ENCODE measurements around the gene CAPNS1. TPM values are rescaled to one million over a fixed set of nuclear protein-coding genes. Genes with fewer than 3 reads are reported as not detected.
"Not testable (repeated sequence)": the region's sequence is repeated elsewhere in the genome, so short reads cannot be mapped to it uniquely, and the experiment has no call there.

CAPNS1 gene
- total RNA-seq, 1 donor from 2014 or later = 854 TPM

DNA sequence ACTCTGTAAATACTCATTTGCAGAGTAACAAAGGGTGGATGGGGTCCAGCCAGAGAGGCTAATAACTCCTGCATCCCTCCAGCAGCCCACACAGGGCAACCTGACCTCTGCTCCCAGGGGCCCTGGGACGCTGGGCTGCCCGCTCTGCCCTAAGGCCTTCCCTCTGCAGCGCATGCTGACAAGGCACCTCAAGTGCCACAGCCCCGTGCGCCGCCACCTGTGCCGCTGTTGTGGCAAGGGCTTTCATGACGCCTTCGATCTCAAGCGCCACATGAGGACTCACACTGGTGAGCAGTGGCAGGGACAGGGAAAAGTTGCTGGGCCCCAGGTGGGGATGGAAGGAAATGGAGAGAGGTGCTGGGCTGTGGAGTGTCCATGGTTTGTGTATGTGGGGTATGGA, 27.2 kb upstream of the CAPNS1 start:
- intact Hi-C loops (cut with DNase I) = loop anchor here (10.0 kb wide), 1 partner anchor 368 kb away; the partner anchor contains the start of genes IGFLR1, LIN37, PSENEN and U2AF1L4
- ATAC-seq (no peak), DNase-seq (ENCODE audit: missing footprints) (no peak)

DNA sequence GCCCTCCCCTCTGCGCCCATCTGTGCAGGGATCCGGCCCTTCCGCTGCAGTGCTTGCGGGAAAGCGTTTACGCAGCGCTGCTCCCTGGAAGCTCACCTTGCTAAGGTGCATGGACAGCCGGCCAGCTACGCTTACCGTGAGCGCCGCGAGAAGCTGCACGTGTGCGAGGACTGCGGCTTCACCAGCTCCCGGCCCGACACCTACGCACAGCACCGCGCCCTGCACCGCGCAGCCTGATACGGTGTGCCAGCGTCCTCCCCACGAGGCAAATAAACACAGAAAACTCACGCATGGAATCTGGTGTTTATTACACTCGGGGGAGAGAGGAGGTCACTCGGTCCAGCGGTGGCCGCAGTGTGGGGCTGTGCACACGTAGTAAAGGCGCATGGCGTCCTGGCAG, 26.4 kb upstream of the CAPNS1 start:
- ATAC-seq = no peak
- intact Hi-C loops (cut with DNase I) = loop anchor here (10.0 kb wide), 1 partner anchor 369 kb away; the partner anchor contains the start of genes IGFLR1, LIN37, PSENEN and U2AF1L4
- DNase-seq (ENCODE audit: missing footprints) = no peak

DNA sequence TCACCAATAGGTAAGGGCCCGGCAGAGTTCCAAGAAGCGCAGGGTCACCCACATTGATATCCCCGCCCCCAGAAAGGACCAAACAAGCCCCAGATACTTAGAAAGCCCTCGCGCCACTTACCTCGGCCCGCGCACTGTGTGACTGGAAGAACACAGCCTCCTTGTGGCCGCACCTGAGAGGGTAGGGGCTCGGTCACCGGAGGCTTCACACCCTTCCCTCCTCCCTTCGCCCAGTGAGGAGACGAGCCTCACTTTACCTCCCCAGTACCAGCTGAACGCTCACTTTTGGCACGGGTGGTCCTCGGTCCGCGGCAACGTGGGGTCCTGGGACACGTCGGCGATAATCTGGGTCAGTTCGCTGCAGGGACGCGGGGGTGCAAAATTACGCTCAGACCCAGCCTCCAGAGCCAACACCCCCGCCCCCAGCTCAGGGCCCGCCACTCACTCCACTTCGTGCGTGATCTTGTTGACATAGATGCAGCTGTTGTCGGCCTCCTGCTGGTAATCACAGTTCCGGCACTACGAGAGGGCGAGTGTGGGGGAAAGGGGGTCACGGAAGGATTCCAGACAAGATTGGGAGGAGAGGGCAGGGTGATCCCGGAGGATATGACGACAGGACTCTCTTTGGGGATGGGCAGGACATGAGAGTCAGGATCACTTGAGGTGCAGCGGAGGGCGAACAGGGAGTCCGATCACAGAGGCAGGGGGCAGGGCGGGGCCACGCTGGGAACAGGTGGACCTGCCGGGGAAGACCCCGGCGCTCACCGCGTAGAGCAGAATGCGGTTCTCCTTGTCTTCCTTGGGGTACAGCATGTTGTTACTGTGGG, 25.8 kb upstream of the CAPNS1 start:
- DNase-seq (ENCODE audit: missing footprints) = no peak
- no peak for ATAC-seq
- intact Hi-C loops (cut with DNase I) = loop anchor here (2.0 to 10.0 kb wide), 2 partner anchors 59 to 369 kb away; partner anchors contain the start of genes IGFLR1, LIN37, PSENEN and THAP8

DNA sequence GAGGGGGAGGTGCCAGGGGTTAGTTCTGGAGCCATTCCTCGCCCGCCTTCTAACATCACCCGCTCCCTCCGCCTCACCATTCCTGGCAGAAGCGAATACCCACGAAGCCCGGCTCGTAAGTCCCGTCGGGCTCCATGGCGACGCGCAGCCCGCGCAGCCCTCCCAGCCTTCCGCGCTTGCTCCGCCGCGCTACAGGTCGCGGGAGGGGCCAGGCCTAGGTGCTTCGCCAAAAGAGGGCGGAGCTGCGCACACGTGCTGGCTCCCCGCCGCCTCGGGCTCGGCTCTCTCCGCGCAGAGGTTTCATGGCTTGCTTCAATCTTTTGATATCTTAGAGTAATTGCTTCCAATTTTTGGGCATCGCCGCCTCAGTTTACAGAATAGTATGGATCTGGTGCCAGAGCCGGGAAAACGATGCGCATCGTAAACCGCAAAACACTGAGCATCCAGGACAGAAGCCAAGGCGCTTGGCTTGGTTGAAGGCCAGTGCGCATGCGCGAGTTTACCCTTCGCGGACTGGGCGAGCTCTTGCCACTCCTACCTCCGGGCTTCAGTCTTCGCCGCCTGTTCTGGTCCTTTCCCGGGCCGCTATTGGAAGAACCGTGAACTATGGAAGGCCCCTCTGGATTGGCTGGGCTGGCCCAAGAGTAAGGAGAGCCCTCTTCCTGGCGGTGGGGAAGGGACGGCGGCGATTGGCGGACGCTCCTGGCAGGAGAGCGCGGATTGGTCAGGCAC, 25.0 kb upstream of the CAPNS1 start, which contains the start of gene POLR2I:
POLR2I (minus strand) TSS at position 155 of the 732 bp plus-strand sequence; CDS start at position 136, 19 bp downstream.
- DNase-seq (ENCODE audit: missing footprints) (peak; percentile 99), ATAC-seq (peak; percentile 96)
- intact Hi-C loops (cut with DNase I) = loop anchor here (1.0 to 10.0 kb wide), 3 partner anchors 12 to 370 kb away; partner anchors contain the start of genes IGFLR1, LIN37, PSENEN and THAP8

DNA sequence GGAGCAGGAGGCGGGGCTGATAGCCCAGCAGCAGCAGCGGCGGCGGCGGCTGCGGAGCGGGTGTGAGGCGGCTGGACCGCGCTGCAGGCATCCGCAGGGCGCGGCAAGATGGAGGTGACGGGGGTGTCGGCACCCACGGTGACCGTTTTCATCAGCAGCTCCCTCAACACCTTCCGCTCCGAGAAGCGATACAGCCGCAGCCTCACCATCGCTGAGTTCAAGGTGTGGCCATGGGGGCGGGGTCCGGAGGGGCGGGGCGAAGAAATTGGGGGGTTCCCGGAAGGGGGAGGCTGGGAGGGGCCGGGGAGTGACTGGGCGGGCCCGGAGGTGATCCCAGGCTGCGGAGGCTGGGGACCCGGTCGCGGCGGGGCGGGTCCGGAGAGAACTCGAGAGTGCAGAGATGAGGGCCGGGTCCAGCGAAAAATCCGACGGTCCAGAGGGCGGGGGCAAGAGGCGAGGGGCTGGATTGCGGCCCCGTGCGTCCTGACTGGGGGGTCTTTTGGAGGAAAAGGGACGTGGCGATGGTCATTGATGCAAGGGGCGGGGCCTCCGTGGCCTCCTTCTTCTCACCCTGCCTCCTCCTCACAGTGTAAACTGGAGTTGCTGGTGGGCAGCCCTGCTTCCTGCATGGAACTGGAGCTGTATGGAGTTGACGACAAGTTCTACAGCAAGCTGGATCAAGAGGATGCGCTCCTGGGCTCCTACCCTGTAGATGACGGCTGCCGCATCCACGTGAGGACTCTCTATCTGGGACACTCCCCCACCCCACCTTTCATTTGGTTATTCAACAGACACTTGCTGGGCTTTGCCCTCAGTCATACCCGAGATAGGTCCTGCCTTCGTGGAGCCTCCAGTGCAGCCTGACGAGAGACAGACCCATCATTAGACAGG, 24.2 kb upstream of the CAPNS1 start, which contains the start of gene TBCB:
TBCB (plus strand) TSS at position 16 of the 891 bp plus-strand sequence; CDS start at position 109, 93 bp downstream.
- intact Hi-C loops (cut with DNase I) = loop anchor here (1.0 to 10.0 kb wide), 3 partner anchors 12 to 371 kb away; partner anchors contain the start of genes IGFLR1, LIN37, PSENEN and THAP8
- peak; percentile 92 for DNase-seq (ENCODE audit: missing footprints)
- peak; percentile 65 for ATAC-seq

DNA sequence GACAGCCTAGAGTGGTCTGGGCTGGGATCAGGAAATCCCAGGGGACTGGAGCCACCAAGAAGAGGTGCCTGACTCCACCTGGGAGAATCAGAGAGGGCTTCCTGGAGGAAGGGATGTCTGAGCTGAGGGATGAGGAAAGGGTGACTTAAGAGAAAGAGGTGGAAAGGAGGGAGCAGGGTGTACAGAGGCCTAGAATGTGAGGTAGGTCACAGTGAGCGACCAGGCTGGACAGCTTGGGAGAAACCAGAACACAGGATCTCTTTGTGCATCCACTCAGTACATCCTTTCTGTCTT, 23.6 kb upstream of the CAPNS1 start:
- DNase-seq (ENCODE audit: missing footprints) = no peak
- ATAC-seq = no peak
- intact Hi-C loops (cut with DNase I) = loop anchor here (10.0 kb wide), 1 partner anchor 371 kb away; the partner anchor contains the start of genes IGFLR1, LIN37, PSENEN and U2AF1L4

DNA sequence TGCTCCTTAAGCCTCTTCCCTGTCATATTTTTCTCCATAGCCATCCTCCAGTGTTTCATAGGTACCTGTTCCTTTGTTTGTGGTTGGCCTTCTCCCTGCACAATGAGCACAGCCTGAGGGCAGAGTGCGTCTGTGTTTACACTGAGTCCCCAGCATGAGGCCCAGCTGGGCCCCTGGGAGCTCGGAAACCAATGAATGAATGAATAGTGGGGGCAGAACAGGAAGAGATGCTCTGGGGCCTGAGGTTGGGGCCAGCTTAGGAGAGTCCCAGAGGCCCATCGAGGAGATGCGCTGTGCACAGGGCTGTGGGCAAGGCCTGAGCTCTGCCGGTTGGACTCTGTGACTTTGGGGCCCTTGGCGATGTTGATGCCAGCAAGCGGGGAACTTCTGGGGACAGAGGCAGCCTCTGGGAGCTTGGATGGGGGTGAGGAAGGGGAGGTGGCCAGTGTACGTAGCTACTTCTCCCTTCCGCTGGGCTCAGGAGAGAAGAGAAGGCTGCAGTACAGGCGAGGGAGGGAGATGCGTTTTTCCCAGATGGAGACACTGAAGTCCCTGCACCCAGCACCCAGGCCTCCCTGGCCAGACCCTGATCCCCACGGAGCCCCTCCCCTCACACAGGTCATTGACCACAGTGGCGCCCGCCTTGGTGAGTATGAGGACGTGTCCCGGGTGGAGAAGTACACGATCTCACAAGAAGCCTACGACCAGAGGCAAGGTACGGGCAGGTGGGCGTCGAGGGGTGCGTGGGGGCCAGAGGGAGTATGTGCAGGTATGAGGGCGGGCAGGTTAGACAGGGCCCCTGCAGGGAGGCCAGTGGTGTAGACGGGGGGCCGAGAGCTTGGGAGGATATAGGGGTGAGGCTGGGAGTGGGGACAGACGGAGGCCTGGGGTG, 19.5 kb upstream of the CAPNS1 start:
- intact Hi-C loops (cut with DNase I) = no loop called here
- DNase-seq (ENCODE audit: missing footprints) = no peak
- no peak for ATAC-seq

DNA sequence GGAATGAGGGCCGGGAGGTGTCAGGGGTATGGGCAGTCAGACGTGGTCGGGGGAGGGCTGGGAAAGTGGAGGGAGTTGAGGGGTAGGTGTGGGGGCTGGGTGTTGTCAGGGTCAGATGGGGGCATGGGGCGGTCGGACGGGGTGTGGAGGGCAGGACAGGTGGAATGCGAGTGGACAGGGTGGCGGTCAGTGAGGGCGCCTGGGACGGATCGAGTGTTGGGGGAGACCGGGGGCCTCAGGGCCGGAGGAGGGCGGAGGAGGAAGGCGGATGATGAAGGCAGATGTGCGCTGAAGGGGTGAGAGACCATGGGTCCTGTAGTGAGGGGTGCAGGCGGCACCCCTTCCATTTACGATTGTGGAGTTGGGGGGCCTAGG, 18.9 kb upstream of the CAPNS1 start:
- ATAC-seq = no peak
- intact Hi-C loops (cut with DNase I) = no loop called here
- DNase-seq (ENCODE audit: missing footprints) = no peak

DNA sequence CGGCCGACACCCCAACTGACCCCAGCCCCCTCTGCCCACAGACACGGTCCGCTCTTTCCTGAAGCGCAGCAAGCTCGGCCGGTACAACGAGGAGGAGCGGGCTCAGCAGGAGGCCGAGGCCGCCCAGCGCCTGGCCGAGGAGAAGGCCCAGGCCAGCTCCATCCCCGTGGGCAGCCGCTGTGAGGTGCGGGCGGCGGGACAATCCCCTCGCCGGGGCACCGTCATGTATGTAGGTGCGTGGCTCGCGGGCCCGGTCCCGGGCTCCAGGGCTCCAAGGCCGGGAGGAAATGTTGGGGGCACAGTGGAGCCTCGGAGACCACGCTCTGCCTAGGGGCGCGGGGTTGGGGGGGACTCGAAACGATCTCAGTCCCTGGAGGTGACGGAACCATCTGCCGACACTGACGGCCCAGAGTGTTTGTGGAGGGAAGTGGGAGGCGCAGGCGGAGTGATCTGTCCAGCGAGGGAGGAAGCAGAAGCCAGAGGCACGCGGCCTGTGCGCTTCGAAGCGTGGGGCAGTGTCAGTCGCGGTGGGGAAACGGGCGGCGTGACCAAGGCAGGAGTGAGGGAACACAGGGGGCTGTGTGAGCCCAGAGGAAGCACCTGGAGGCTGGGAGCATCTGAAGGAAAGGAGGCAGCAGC, 18.3 kb upstream of the CAPNS1 start:
- no peak for ATAC-seq
- peak; percentile 58 for DNase-seq (ENCODE audit: missing footprints)
- intact Hi-C loops (cut with DNase I) = no loop called here

DNA sequence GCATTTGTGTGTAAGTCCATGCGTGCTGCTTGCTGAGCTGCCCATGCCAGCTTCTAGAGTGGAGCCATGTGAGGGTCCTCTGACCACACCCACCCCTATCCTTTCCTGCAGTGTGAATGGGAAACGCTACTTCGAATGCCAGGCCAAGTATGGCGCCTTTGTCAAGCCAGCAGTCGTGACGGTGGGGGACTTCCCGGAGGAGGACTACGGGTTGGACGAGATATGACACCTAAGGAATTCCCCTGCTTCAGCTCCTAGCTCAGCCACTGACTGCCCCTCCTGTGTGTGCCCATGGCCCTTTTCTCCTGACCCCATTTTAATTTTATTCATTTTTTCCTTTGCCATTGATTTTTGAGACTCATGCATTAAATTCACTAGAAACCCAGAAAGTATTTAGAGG, 14.3 kb upstream of the CAPNS1 start:
- intact Hi-C loops (cut with DNase I) = no loop called here
- ATAC-seq (no peak), DNase-seq (ENCODE audit: missing footprints) (peak; percentile 35)

DNA sequence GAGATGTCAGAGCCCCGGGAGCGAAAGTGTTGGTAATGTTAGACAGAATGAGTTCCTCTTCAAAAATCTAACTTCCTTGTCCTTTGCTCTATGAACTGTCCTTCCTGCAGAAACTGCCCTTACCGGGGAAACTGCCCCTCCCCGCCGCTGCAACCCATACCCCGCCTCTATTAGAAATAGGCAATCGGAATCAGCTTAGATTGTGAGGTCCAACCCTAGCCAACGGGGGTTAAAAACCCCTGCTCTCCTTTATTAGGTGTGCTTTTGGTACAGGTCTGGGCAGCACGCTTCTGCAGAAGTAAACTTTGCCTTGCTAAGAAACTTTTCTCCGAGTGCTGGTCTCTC, 11.5 kb upstream of the CAPNS1 start:
- DNase-seq (ENCODE audit: missing footprints) = no peak
- intact Hi-C loops (cut with DNase I) = loop anchor here (1.0 kb wide), 1 partner anchor 24 kb away; the partner anchor contains the start of gene COX7A1
- peak; percentile 5 for ATAC-seq

DNA sequence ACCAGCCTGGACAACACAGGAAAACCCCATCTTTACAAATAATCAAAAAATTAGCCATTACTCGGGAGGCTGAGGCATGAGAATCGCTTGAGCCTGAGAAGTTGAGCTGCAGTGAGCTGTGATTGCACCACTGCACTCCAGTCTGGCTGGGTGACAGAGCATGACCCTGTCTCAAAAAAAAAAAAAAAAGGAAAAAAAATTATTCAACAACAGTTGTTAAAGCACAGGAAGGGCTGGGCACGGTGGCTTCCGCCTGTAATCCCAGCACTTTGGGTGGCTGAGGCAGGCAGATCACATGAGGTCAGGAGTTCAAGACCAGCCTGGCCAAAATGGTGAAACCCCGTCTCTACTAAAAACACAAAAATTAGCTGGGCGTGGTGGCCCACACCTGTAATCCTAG, 8.6 kb upstream of the CAPNS1 start:
- intact Hi-C loops (cut with DNase I); ATAC-seq: not testable (repeated sequence)
- DNase-seq (ENCODE audit: missing footprints) = peak; percentile 75

DNA sequence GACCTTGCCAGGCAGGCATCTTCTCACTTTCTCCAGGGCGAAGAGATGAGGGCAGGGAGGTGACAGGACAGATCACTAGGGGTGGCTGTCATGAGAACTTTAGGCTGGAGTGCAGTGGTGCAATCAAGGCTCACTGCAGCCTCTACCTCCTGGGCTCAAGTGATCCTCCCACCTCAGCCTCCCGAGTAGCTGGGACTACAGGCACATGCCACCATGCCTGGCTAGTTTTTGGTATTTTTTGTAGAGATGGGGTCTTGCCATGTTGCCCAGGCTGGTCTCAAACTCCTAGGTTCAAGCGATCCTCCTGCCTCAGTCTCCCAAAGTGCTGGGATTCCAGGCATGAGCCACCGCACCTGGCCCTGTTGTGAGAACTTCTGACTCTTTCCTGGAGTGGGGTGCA, 5.0 kb upstream of the CAPNS1 start:
- DNase-seq (ENCODE audit: missing footprints); intact Hi-C loops (cut with DNase I); ATAC-seq: not testable (repeated sequence)

DNA sequence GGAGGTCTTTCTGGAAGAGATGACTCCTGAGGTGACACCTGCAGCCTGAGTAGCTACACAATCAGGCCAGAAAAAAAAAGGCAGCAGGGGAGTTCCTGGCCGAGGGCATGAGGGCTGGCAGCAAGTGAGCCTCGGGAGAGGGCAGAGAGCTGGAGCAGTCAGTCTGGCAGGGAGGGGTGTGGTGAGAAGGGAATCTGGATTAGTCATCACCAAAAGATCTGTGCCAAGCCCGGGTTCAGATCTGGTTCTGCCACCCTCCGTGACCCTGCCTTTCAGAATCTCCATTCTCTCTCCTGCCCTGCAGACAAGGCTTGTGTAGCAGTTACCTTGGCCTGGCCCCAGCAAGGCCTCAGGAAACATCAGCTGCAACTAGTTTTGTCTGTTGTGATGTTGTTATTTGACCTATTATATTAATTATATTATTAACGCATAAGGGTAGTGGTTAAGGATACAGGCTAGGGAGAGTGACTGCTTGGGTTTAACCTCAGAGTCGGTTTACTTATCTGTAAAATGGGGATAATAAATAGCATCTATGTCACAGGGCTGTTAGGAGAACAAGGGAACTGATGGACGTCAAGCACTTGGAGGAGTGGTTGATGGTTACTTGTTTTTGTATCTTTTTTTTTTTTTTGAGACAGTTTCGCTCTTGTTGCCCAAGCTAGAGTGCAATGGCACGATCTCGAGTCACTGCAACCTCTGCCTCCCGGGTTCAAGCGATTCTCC, 2.7 kb upstream of the CAPNS1 start:
- intact Hi-C loops (cut with DNase I) = no loop called here
- ATAC-seq (no peak), DNase-seq (ENCODE audit: missing footprints) (no peak)

DNA sequence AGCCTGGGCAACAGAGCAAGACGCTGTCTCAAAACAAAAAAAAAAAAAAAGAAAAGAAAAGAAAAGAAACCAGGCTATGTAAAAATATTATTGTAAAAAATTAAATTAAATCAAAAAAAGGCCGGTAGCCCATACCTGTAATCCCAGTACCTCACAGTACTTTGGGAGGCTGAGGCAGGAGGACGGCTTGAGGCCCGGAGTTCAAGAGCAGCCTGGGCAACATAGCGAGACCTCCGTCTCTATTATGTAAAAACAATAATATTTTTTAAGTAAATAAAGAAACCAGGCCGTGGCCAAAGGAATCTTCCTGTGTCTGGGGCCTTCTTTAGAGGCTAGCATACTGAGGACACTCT, 770 bp upstream of the CAPNS1 start:
- DNase-seq (ENCODE audit: missing footprints) (no peak), ATAC-seq (no peak)
- intact Hi-C loops (cut with DNase I) = no loop called here

DNA sequence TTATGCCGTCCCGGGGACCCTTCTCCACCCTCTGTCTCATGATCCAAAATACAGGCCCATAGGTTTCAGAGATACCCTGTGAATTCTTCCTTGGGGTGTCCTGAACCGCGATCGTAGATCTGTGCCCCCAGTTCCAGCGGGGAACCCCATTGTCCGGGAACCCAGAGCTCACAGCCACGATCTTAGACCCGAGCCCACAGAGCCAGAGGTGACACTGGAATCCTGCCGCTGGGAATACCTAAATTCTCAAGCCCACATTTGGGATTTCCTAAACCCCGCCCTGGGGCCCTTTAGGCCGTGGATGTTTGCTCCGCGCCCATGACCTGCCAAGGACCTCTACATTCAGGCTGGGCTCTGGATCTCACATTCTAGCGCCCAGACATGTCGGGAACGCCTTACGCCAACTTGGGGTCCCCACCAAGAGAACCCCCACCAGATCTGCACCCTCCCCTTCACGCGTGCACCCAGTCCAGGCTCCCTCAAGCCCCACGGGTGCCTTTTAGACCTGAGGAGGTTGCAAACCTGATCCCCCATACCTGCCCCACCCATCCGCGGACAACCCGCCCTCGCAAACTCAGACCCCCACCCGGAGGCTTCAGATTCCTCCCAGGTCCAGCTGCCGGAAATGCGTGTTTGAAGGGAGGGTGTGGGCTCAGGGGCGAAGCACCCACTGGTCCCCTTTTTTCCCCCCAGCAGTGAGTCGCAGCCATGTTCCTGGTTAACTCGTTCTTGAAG, 605 bp downstream of the CAPNS1 start:
- intact Hi-C loops (cut with DNase I) = loop anchor here (1.0 kb wide), 1 partner anchor 12 kb away; the partner anchor contains the start of gene COX7A1
- no peak for DNase-seq (ENCODE audit: missing footprints)
- peak; percentile 12 for ATAC-seq
